Measurements from ENCODE around the gene KIF6. TPM values are rescaled to one million over a fixed set of nuclear protein-coding genes. Genes with fewer than 3 reads are reported as not detected.

The KIF6 gene
- total RNA-seq, 1 donor from 2014 or later = 2.9 TPM

DNA sequence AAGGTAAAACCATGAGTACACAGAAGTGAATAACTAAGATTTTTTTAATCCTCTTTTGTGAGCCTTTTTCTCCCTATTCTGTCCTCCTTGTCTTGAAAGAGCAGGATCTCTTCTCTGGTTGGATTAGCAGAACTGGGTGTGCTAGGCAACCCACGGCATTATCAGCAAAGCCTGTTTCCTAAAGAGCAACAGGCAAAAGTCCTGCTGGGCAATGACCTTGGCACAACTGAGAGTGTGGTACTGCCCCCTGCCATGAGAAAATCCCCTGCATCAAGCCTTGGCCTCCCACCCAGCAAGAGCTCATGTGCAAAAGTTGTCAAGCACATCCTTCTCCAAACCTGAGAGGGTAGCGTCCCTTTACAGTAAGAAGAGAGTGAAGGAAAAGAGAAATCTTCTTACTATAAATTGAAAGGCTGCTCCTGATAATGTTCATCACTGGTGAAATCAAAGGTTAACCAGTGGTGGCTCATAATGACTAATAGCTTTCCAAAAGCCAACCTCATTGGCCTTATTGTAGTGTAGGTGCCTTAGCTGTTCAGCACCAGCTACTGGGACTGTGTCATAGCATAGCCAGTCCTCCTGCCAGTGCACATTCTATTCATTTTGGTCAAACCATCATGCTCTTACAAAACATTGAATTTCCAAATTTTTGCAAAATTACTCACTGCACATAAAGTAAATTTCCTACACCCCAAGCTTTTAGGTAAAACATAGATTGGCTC lies 17.1 kb downstream of the KIF6 start:
- Mint-ChIP-seq H3K4me1 (ENCODE audit: low read depth) (no peaks in the 10 kb centered on the region), H3K4me3 (ENCODE audit: low read depth) (no peak overlapping the region), H3K27ac (no peak overlapping the region), H3K9me3 (ENCODE audit: low read depth) (no peaks in the 10 kb centered on the region), H3K36me3 (ENCODE audit: insufficient read depth) (no peaks in the 10 kb centered on the region), H3K27me3 (no peaks in the 10 kb centered on the region)
- TF ChIP-seq, protein P1, sequence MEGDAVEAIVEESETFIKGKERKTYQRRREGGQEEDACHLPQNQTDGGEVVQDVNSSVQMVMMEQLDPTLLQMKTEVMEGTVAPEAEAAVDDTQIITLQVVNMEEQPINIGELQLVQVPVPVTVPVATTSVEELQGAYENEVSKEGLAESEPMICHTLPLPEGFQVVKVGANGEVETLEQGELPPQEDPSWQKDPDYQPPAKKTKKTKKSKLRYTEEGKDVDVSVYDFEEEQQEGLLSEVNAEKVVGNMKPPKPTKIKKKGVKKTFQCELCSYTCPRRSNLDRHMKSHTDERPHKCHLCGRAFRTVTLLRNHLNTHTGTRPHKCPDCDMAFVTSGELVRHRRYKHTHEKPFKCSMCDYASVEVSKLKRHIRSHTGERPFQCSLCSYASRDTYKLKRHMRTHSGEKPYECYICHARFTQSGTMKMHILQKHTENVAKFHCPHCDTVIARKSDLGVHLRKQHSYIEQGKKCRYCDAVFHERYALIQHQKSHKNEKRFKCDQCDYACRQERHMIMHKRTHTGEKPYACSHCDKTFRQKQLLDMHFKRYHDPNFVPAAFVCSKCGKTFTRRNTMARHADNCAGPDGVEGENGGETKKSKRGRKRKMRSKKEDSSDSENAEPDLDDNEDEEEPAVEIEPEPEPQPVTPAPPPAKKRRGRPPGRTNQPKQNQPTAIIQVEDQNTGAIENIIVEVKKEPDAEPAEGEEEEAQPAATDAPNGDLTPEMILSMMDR (IDR thresholded peaks at IDR 0.05; ENCODE audit: unreplicated experiment) = no peak
- no peak for DNase-seq (ENCODE audit: low spot score, unreplicated experiment)

DNA sequence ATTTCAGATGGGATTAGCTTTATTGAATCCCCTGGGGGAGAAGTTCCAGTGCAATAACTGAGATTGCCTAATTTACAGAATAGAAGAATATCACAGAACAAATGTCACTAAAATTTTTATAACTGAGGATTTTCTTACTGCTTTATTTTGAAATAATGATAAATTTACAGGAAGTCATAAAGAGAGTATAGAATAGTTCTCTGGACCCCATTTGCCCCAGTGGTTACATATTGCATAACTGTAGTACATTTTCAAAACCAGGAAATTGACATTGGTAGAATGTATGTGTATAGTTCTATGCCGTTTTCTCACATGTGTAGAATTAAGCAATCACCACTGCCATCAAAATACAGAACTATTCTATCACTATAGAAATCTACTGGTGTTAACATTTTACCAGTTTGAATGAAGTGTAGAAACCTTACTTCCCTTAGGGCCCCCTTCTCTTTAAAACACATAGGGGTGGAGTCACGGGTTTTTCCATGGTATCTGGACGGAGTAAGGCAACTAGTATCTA lies 18.3 kb downstream of the KIF6 start:
- TF ChIP-seq, protein P1 (IDR thresholded peaks at IDR 0.05; ENCODE audit: unreplicated experiment) = no peak
- Mint-ChIP-seq H3K27ac (no peak overlapping the region), H3K4me3 (ENCODE audit: low read depth) (no peak overlapping the region), H3K9me3 (ENCODE audit: low read depth) (no peaks in the 10 kb centered on the region), H3K4me1 (ENCODE audit: low read depth) (no peaks in the 10 kb centered on the region), H3K27me3 (no peaks in the 10 kb centered on the region), H3K36me3 (ENCODE audit: insufficient read depth) (no peaks in the 10 kb centered on the region)
- no peak for DNase-seq (ENCODE audit: low spot score, unreplicated experiment)

DNA sequence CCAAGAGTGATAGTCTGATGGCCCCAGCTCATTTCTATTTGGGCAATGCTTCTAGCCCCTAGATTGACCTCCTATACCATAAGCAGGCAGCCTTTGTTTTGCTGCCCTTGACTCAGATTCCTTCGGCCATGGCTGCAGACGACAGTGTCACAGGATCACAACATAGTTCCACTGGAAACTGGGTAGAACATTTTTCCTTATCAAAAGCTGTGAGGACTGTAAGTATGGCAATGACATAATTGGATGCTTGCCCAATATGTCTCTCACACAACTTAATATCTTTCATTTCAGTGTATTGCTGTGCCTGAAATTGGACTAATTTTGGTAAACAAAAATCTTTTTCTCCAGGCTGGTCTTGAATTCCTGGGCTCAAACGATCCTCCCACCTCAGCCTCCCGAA lies 22.9 kb downstream of the KIF6 start:
- DNase-seq (ENCODE audit: low spot score, unreplicated experiment) = no peak
- Mint-ChIP-seq H3K27ac (no peak overlapping the region), H3K9me3 (ENCODE audit: low read depth) (no peaks in the 10 kb centered on the region), H3K4me3 (ENCODE audit: low read depth) (no peak overlapping the region), H3K27me3 (no peaks in the 10 kb centered on the region), H3K36me3 (ENCODE audit: insufficient read depth) (no peaks in the 10 kb centered on the region), H3K4me1 (ENCODE audit: low read depth) (peaks cover 3% of the 10 kb centered on the region)
- TF ChIP-seq, protein P1 (IDR thresholded peaks at IDR 0.05; ENCODE audit: unreplicated experiment) = no peak

DNA sequence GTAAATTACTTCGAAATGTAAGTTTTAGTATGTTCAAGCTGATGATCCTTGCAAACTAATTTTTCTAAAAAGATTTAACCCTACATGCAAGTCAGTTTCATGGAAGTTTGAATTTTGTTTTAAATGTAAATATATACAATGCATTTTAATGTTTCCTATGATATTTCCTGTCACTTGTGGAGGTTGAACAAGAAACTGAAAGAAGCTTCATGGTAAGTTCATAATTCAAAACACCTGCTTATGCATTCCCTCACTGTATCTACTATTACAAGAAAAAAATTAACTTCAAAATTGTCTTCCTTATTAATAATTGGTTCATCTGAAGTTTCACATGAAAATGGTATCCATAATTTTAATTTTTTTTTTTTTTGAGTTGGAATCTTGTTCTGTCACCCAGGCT lies 24.8 kb downstream of the KIF6 start:
- TF ChIP-seq, protein P1 (IDR thresholded peaks at IDR 0.05; ENCODE audit: unreplicated experiment) = no peak
- Mint-ChIP-seq H3K27me3 (no peaks in the 10 kb centered on the region), H3K9me3 (ENCODE audit: low read depth) (peaks cover 6% of the 10 kb centered on the region), H3K27ac (no peak overlapping the region), H3K4me1 (ENCODE audit: low read depth) (peaks cover 5% of the 10 kb centered on the region), H3K36me3 (ENCODE audit: insufficient read depth) (no peaks in the 10 kb centered on the region), H3K4me3 (ENCODE audit: low read depth) (no peak overlapping the region)
- no peak for DNase-seq (ENCODE audit: low spot score, unreplicated experiment)

DNA sequence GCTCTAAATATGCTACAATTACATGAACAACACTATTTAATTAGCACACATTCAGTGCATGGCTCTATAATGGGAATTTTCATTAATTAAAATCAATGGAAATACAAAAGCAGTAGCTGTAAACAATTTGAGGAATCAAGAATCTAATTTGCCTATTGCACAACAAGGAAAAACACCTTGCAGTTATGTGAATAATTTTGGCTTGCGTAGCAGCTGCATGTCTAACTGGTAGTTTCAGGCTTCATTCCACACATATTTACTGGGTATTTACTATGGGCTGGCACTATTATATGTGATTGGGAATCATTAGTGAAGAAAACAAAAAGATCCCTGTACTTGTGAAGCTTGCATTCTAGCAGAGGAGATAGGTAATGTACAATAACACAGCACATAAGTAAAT lies 26.4 kb downstream of the KIF6 start:
- no peak overlapping the region for H3K27ac Mint-ChIP-seq
- no peak overlapping the region for H3K4me3 Mint-ChIP-seq (ENCODE audit: low read depth)
- H3K27me3 Mint-ChIP-seq = no peaks in the 10 kb centered on the region
- peaks cover 5% of the 10 kb centered on the region for H3K4me1 Mint-ChIP-seq (ENCODE audit: low read depth)
- TF ChIP-seq, protein P1 (IDR thresholded peaks at IDR 0.05; ENCODE audit: unreplicated experiment) = no peak
- DNase-seq (ENCODE audit: low spot score, unreplicated experiment) = no peak
- no peaks in the 10 kb centered on the region for H3K36me3 Mint-ChIP-seq (ENCODE audit: insufficient read depth)
- H3K9me3 Mint-ChIP-seq (ENCODE audit: low read depth) = peaks cover 15% of the 10 kb centered on the region

Measured in progenitor cell of endocrine pancreas (in vitro differentiated cells).